Fibroblast of villous mesenchyme (primary cell): Measurements from ENCODE around the gene ATP6V1F. TPM values are rescaled to one million over a fixed set of nuclear protein-coding genes. Genes with fewer than 3 reads are reported as not detected.
A peak's percentile ranks its signal among the peaks of the same experiment; 100 is the strongest.

Experiments
- DNase-seq: peaks from one replicate; pipeline ENCODE4 v3.0.0-alpha.2; 2010; ENCODE audit warnings: low read depth
- H3K4me3 ChIP-seq: 2 replicates; pipeline ENCODE4 v1.5.1; 2011; ENCODE audit warnings: low read depth, mild to moderate bottlenecking, low read length
- total RNA-seq: library from RNA; depleted of rRNA; stranded (reverse); fragments of >200 nt; gene quantifications from 2 replicates; pipeline ENCODE4 v1.2.3, GENCODE V29; 2012
- TF ChIP-seq, protein P1 (sequence below): IDR thresholded peaks from 2 replicates; pipeline ENCODE4 v1.5.1; 2012; ENCODE audit warnings: low read depth, mild to moderate bottlenecking, low read length; ENCODE audit not compliant: insufficient read depth

ATP6V1F gene
- total RNA-seq, 1 donor: 82.5 TPM

DNA sequence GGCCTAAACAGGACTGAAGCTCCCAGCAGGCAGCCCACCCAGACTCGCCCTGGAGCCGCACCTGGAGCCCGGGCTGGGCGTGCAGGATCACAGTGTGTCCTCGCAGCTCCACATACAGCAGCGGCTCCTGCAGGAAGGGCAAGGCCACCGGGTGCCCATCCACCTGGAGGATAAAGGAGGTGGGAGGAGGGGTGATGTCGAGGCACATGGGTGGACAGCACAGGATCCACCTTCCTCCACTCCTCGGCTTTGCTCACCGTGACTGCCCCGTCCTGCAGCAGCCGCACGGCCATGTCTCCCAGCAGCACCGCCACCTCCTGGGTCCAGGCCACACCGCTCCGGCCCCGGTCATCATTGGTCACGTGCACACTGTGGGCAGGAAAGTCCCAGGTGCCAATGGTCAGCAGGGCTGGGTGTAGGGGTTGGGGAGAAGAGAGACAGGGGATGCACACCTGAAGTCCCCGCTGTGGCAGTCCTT is 16.8 kb downstream of the ATP6V1F start:
- no peak overlapping the region for H3K4me3 ChIP-seq
- TF ChIP-seq, protein P1, sequence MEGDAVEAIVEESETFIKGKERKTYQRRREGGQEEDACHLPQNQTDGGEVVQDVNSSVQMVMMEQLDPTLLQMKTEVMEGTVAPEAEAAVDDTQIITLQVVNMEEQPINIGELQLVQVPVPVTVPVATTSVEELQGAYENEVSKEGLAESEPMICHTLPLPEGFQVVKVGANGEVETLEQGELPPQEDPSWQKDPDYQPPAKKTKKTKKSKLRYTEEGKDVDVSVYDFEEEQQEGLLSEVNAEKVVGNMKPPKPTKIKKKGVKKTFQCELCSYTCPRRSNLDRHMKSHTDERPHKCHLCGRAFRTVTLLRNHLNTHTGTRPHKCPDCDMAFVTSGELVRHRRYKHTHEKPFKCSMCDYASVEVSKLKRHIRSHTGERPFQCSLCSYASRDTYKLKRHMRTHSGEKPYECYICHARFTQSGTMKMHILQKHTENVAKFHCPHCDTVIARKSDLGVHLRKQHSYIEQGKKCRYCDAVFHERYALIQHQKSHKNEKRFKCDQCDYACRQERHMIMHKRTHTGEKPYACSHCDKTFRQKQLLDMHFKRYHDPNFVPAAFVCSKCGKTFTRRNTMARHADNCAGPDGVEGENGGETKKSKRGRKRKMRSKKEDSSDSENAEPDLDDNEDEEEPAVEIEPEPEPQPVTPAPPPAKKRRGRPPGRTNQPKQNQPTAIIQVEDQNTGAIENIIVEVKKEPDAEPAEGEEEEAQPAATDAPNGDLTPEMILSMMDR: no peak
- no peak for DNase-seq

DNA sequence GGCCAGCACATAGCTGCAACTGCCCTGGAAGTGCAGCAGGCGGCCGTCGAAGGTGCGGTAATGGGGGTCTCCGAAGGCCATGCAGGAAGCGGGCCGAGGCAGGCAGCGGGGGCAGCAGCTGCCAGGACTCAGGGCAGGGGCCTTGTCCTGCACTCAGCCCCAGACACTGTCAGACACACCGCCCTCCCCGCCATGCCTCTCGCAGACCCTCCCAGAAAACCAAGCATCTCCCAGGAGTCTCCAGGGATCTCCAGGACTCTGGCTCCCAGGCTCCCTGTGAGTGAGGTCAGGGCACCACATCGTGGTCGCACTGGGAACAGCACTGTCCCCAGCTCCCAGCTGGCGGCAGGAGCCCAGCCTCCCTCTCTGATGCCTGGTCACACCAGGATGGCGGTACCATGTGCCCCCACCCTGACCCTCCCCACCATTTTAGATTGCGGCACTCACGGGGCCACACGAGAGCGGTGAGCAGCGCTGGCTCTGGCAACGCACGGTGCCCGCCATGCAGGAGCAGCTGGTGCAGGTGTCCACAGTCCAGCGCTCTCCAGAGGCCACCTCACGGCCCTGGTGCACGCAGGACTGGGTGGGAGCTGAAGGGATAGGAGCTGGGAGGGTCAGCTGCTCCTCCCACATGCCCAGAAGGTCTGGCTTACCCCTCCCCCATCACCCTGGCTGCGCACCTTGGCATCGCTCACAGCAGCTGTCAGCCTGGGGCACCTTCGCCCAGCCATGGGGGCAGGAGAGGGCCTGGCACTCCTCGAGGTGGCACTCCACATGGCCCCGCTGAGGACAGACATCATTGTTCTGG is 17.5 kb downstream of the ATP6V1F start:
- no peak overlapping the region for H3K4me3 ChIP-seq
- DNase-seq: peak; percentile 57
- TF ChIP-seq, protein P1: peak; percentile 82

DNA sequence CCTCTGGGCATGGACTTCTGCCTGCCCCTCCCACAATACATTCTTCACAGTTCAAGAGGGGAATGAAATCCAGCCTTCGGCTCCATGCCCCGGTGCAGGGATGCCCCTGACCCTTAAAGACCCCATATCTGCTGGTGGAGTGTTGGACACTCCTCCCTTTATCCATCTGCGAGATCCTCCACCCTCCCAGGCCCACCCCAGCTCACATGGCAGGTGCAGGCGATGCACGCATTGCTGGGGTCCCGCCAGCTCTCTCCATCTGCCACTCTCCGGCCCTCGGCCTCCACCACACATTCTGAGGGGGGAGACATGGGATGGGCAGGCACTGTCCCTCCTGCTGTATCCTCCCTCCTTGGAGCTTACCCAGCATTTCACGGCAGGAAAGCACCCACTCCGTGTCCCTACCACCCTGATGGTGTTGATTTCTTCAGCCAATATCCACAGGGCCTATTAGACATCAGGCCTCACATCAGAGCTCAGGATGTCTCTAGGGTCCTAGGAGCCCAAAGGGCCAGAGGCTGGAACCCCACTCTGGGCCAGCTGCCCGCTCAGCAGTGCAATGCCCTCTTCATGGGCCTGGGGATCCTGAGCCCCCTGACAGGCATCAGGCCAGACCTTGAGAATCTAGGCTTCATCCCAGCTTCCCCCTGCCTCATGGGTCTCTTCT is 18.3 kb downstream of the ATP6V1F start:
- no peak overlapping the region for H3K4me3 ChIP-seq
- TF ChIP-seq, protein P1: no peak
- no peak for DNase-seq

DNA sequence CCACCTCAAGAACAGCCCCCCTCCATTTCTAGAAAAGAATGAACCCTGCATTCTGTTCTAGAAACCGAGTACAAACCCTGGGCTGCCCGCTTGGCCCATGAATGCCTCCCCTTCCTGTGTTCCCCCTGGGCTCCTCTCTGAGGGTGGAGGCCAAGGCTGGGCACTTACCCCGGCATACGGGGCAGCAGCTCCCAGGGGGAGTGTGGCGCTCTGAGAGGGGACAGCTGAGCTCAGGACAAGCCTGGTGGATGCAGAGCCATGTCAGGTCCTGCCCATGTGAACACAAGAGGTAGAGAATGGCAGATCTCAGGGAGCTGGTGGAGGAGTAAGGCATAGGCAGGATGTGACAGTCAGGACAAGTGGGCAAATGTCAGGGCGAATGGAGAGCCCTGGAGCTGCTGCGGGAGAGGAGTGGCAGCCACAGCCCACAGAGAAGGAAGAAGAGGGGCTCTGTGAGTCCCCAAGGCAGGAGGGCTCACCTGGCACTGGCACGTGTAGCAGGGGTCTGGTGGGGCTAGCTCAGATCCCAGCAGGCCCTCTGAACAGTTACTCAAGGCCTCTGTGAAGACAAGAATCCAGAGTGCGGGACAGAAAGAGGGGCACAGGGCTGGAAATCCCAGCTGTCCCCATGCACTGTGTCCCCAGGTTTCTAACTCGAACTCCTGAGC is 18.9 kb downstream of the ATP6V1F start:
- TF ChIP-seq, protein P1: no peak
- no peak for DNase-seq
- no peak overlapping the region for H3K4me3 ChIP-seq

DNA sequence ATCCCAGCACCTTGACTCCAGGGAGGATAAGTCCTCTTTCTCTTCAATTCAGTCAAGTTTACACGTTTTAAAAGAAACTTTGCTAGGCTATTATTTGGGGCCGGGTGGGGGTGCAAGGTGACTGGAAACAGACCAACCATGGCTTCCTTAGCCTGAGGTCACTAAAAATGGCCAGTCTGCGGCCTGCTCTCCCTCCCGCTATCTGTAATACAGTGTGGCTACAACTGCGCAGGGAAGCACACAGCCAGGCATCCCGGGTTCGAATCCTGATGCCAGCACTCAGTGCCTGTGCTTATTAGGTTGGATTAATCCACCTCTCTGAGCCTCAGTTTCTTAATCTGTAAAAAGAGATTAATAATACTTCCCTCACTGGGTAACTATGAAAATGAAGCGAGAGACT is 19.5 kb downstream of the ATP6V1F start:
- H3K4me3 ChIP-seq: no peak overlapping the region
- no peak for DNase-seq
- TF ChIP-seq, protein P1: no peak

DNA sequence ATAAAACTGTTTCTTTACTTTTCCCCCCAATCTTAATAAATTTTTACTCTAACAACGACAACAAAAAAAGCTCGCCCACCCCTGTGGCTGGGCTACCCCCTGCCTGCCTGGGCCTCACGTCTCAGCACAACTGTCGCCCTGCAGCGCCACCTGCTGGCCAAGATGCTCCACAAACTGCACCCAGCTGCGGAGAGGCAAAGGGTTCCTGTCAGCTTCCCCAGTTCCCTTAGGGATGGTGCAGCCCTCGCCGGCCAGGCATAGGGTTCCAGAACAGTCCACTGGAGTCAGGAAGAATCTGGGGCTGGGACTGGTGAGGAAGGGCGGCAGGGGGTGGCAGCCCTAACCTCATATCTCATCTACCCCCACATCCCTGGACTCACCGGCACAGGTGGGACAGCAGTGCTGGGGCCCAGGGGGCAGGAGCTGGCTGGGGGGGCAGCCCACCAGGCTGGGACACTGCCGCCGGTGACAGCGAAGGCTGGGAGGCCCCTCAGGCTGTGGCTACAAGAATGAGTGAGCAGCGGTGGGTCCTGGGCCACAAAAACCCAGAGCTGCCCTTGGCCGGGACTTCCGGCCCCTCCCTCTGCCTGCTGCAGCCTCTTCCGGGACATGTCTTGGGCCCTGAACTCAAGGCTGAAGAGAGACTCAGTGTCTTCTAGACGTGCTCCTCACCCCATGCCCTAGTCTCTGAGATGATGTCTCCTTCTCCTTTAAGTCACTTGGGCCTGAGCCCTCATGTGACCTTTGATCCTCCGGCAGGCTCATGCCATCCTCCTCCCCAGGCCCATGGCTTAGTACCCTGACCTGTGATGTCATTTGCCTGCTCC is 21.2 kb downstream of the ATP6V1F start:
- TF ChIP-seq, protein P1: peak; percentile 86
- peak; percentile 67 for DNase-seq
- H3K4me3 ChIP-seq: no peak overlapping the region
